HepG2 (cell line): Measurements from ENCODE around the gene GRK3. TPM values are rescaled to one million over a fixed set of nuclear protein-coding genes. Genes with fewer than 3 reads are reported as not detected.

Experiments used
- ARID2 ChIP-seq: sonication (generic); formaldehyde crosslinking; IDR thresholded peaks from 2 replicates; pipeline ENCODE4 v1.8.1; 2022; ENCODE audit warnings: mild to moderate bottlenecking, missing genetic modification reagents, borderline replicate concordance
- ARNT ChIP-seq: fragments of 450-650 bp; IDR thresholded peaks from 2 replicates; pipeline ENCODE4 v1.6.1; 2017
- ATF3 ChIP-seq: sonication (generic); formaldehyde crosslinking; IDR thresholded peaks from 2 replicates; pipeline ENCODE4 v1.4.0; 2020; ENCODE audit warnings: missing genetic modification reagents
- ATF7-NPFF ChIP-seq: sonication (generic); formaldehyde crosslinking; IDR thresholded peaks from 2 replicates; pipeline ENCODE4 v1.8.1; 2023; ENCODE audit warnings: mild to moderate bottlenecking, low read depth, missing genetic modification reagents, moderate library complexity
- CC2D1A ChIP-seq: sonication (generic); formaldehyde crosslinking; IDR thresholded peaks from 2 replicates; pipeline ENCODE4 v1.8.1; 2023; ENCODE audit warnings: mild to moderate bottlenecking, missing genetic modification reagents
- GPBP1L1 ChIP-seq: sonication (generic); formaldehyde crosslinking; IDR thresholded peaks from 2 replicates; pipeline ENCODE4 v1.5.0; 2020; ENCODE audit warnings: mild to moderate bottlenecking, missing genetic modification reagents
- KLF6 ChIP-seq: IDR thresholded peaks from 2 replicates; pipeline ENCODE4 v1.8.0; 2016; ENCODE audit warnings: missing biosample characterization, missing genetic modification reagents
- MAF1 ChIP-seq: sonication (generic); formaldehyde crosslinking; IDR thresholded peaks from 2 replicates; pipeline ENCODE4 v1.5.0; 2020; ENCODE audit warnings: missing genetic modification reagents, borderline replicate concordance
- MXD1 ChIP-seq: sonication (generic); formaldehyde crosslinking; IDR thresholded peaks from 2 replicates; pipeline ENCODE4 v1.4.0; 2020; ENCODE audit warnings: mild to moderate bottlenecking, missing genetic modification reagents
- POLR2A ChIP-seq, 2 experiments: IDR thresholded peaks; 2 replicates each; pipeline ENCODE4 v1.6.1; 2011; ENCODE audit warnings: low read depth in 2 of 2, low read length in 2 of 2, mild to moderate bottlenecking in 1 of 2, moderate library complexity in 1 of 2; ENCODE audit not compliant: insufficient read depth in 1 of 2
- RBAK ChIP-seq: sonication (generic); formaldehyde crosslinking; IDR thresholded peaks from 2 replicates; pipeline ENCODE4 v1.5.1; 2020; ENCODE audit warnings: mild to moderate bottlenecking, missing genetic modification reagents
- REXO4 ChIP-seq: sonication (generic); formaldehyde crosslinking; IDR thresholded peaks from 2 replicates; pipeline ENCODE4 v1.8.0; 2022; ENCODE audit warnings: missing genetic modification reagents, mild to moderate bottlenecking, borderline replicate concordance
- TFDP2 ChIP-seq: sonication (generic); formaldehyde crosslinking; IDR thresholded peaks from 2 replicates; pipeline ENCODE4 v1.4.0; 2020; ENCODE audit warnings: missing genetic modification reagents
- ZBTB20 ChIP-seq: sonication (generic); formaldehyde crosslinking; IDR thresholded peaks from 2 replicates; pipeline ENCODE4 v1.8.1; 2023; ENCODE audit warnings: missing genetic modification reagents, low read depth, mild to moderate bottlenecking, borderline replicate concordance
- ZC3H4 ChIP-seq: sonication (generic); formaldehyde crosslinking; IDR thresholded peaks from 2 replicates; pipeline ENCODE4 v1.4.0; 2020; ENCODE audit warnings: missing genetic modification reagents, borderline replicate concordance
- ZFAT ChIP-seq: sonication (generic); formaldehyde crosslinking; conservative IDR thresholded peaks from 2 replicates; pipeline ENCODE4 v1.8.1; 2023; ENCODE audit warnings: missing genetic modification reagents, inconsistent platforms
- ZFP37 ChIP-seq: sonication (generic); formaldehyde crosslinking; IDR thresholded peaks from 2 replicates; pipeline ENCODE4 v1.4.0; 2020; ENCODE audit warnings: missing genetic modification reagents, borderline replicate concordance
- ZKSCAN5 ChIP-seq: sonication (generic); formaldehyde crosslinking; IDR thresholded peaks from 2 replicates; pipeline ENCODE4 v1.5.1; 2020; ENCODE audit warnings: mild to moderate bottlenecking, missing genetic modification reagents
- ZNF256 ChIP-seq: sonication (generic); formaldehyde crosslinking; conservative IDR thresholded peaks from 2 replicates; pipeline ENCODE4 v1.4.0; 2020; ENCODE audit warnings: missing genetic modification reagents
- ZNF33B ChIP-seq: sonication (generic); formaldehyde crosslinking; IDR thresholded peaks from 2 replicates; pipeline ENCODE4 v1.5.1; 2020; ENCODE audit warnings: mild to moderate bottlenecking, missing genetic modification reagents
- ZNF7 ChIP-seq: IDR thresholded peaks from 2 replicates; pipeline ENCODE4 v1.6.1; 2016; ENCODE audit warnings: missing biosample characterization, missing genetic modification reagents
- ZNF704 ChIP-seq: sonication (generic); formaldehyde crosslinking; IDR thresholded peaks from 2 replicates; pipeline ENCODE4 v1.8.1; 2023; ENCODE audit warnings: mild to moderate bottlenecking, inconsistent platforms, moderate library complexity, missing genetic modification reagents, borderline replicate concordance
- ZNF747 ChIP-seq: sonication (generic); formaldehyde crosslinking; IDR thresholded peaks from 2 replicates; pipeline ENCODE4 v1.8.1; 2023; ENCODE audit warnings: missing genetic modification reagents, mild to moderate bottlenecking, borderline replicate concordance
- ZNF766 ChIP-seq: sonication (generic); formaldehyde crosslinking; IDR thresholded peaks from 2 replicates; pipeline ENCODE4 v1.5.0; 2020; ENCODE audit warnings: missing genetic modification reagents, borderline replicate concordance
- ZSCAN25 ChIP-seq: sonication (generic); formaldehyde crosslinking; IDR thresholded peaks from 2 replicates; pipeline ENCODE4 v1.8.0; 2022; ENCODE audit warnings: mild to moderate bottlenecking, missing genetic modification reagents
- ZSCAN30 ChIP-seq: sonication (generic); formaldehyde crosslinking; IDR thresholded peaks from 2 replicates; pipeline ENCODE4 v1.5.0; 2020; ENCODE audit warnings: mild to moderate bottlenecking, missing genetic modification reagents
- polyA plus RNA-seq, 8 experiments: library from polyadenylated mRNA; depleted of rRNA in 3 of 8; stranded (reverse) in 7 of 8; unstranded in 1 of 8; fragments of >200 nt; fragmentation: Illumina TruSeq in 4 of 8; extraction: Trizol in 4 of 8; gene quantifications; 2 replicates each; pipeline versions ENCODE4 v1.2.1 to v1.2.3, GENCODE V29; 2011 to 2016; ENCODE audit warnings: low read depth in 4 of 8, missing spikeins in 1 of 8, mixed read lengths in 1 of 8; ENCODE audit not compliant: insufficient read depth in 1 of 8
- total RNA-seq, 5 experiments: library from RNA; depleted of rRNA; stranded (reverse); fragments of >200 nt; fragmentation: Illumina TruSeq; extraction: Trizol; gene quantifications; 2 replicates each; pipeline ENCODE4 v1.2.3, GENCODE V29; 2016; ENCODE audit warnings: low read depth in 1 of 5

Gene GRK3
- total and polyA plus RNA-seq, 2 of the 13 experiments (the other 11 are each of a cell fraction or from before 2014, with no cell fraction given): 8.5 to 16.7 TPM

GRCh38 chr22:25563761-25564319, 635 bp upstream of the GRK3 start (continued):
- TF ChIP-seq GPBP1L1: no peak
- no peak for TF ChIP-seq ZSCAN30 (CRISPR knock-in tag)
- no peak for TF ChIP-seq ZFAT
- no peak for TF ChIP-seq ZNF766 (CRISPR knock-in tag)
- no peak; the same call in 1 of the 2 replicates for TF ChIP-seq MXD1 (CRISPR knock-in tag)
- no peak for TF ChIP-seq RBAK
- peak; percentile 62 for TF ChIP-seq ATF3 (CRISPR knock-in tag)
- no peak for TF ChIP-seq ZBTB20 (CRISPR knock-in tag)
- no peak for TF ChIP-seq MAF1 (CRISPR knock-in tag)
- TF ChIP-seq ZNF704 (CRISPR knock-in tag): 0 out of 2 replicates have a peak, but pooled peaks have one; percentile 17
- no peak for TF ChIP-seq TFDP2 (CRISPR knock-in tag)
- no peak for TF ChIP-seq ZC3H4
- no peak for TF ChIP-seq ZKSCAN5 (CRISPR knock-in tag)
- TF ChIP-seq ZNF7 (CRISPR knock-in tag): no peak
- TF ChIP-seq ZNF747 (CRISPR knock-in tag): no peak
- no peak for TF ChIP-seq ATF7-NPFF (CRISPR knock-in tag)
- TF ChIP-seq ZSCAN25: no peak
- TF ChIP-seq REXO4: no peak
- peak in 1 of 2 experiments; percentile 59; a peak in 2 of 4 replicates for TF ChIP-seq POLR2A (IDR thresholded peaks at IDR 0.05; ENCODE audit: insufficient read depth in 1 of 2, low read depth in 2 of 2, low read length in 2 of 2)
- TF ChIP-seq ARNT: no peak
- TF ChIP-seq CC2D1A (CRISPR knock-in tag): no peak
- TF ChIP-seq ZNF33B (CRISPR knock-in tag): no peak
- TF ChIP-seq KLF6 (CRISPR knock-in tag): 0 out of 2 replicates have a peak, but pooled peaks have one; percentile 18
- TF ChIP-seq ARID2: no peak
- TF ChIP-seq ZNF256 (CRISPR knock-in tag): no peak
- TF ChIP-seq ZFP37 (CRISPR knock-in tag): no peak
